Skeletal muscle satellite cell (primary cell): Measurements from ENCODE around the gene ROR1.

ENCODE experiments used
- H3K27me3 ChIP-seq: 2 replicates; pipeline ENCODE4 v1.7.0; 2013; ENCODE audit warnings: low read length; ENCODE audit not compliant: control insufficient read depth, insufficient read depth
- H3K36me3 ChIP-seq: 2 replicates; pipeline ENCODE4 v1.7.0; 2013; ENCODE audit warnings: mild to moderate bottlenecking, control low read depth, low read length; ENCODE audit not compliant: insufficient read depth
- H3K4me1 ChIP-seq: 2 replicates; pipeline ENCODE4 v1.7.0; 2013; ENCODE audit warnings: low read length; ENCODE audit not compliant: control insufficient read depth, insufficient read depth
- H3K4me2 ChIP-seq: 2 replicates; pipeline ENCODE4 v1.7.0; 2013; ENCODE audit warnings: mild to moderate bottlenecking, low read length
- H3K4me3 ChIP-seq: 2 replicates; pipeline ENCODE4 v1.7.0; 2013; ENCODE audit warnings: low read length
- H3K9ac ChIP-seq: 2 replicates; pipeline ENCODE4 v1.7.0; 2013; ENCODE audit warnings: mild to moderate bottlenecking, low read depth, low read length, moderate library complexity
- H3K9me3 ChIP-seq: replicated peaks from 2 replicates; pipeline ENCODE4 v1.7.0; 2013; ENCODE audit warnings: mild to moderate bottlenecking, control low read depth, low read length

ROR1 gene

DNA sequence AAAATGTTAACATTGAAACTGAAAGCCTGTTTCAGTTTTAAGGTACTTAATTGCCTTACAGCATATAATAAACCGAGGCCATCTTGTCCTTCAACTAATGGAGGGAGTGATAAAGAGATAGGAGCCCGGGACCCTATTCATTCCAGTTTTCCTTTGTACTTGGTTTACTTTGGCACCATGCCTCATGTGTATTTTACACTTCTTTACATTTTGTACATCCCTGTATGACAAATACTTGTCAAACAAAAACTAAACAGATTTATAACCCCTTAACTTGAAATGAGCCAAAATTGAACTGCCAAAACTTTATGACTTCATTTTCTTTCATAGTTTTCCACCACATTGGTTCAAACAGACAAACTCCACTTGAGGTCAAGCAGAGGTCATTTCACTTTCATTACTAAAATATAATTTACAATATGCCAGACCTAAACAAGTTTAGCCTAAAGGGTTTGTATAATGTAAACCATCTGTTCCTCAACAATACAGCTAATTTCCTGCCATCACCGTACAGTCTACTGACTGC is 398.7 kb downstream of the ROR1 start:
- no peak overlapping the region for H3K4me3 ChIP-seq
- no peaks in the 10 kb centered on the region for H3K27me3 ChIP-seq

DNA sequence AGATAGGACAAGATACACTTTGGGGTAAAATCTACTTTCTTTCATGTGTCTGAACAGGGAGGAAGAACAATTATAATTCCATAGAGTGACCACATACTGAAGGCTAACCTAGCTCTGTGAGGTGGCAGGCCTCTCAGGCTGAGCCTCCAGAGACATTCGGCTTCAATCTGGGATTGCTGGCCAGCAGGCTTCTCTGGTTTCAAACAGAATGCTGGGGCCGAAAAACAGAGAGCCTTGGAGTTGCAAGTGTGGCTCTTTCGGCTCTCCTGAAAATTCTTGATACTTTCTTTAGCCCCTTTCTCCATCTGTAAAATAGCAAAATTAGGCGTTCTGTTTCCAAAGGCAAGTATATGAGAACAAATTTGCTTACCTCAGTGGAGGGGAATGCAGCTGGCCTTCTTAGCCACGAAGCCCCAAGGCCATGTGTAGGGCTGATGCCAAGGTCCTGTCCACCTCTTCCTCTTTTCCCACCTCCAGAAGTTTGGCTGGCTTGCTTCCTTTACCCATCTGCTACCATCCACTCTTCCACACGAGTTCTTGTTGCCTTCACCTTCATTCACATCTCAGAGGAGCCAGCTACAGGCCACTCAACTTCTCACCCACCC is 399.6 kb downstream of the ROR1 start:
- Histone ChIP-seq H3K27me3 (no peaks in the 10 kb centered on the region), H3K9me3 (no peaks in the 10 kb centered on the region), H3K4me3 (no peak overlapping the region), H3K36me3 (peaks cover 25% of the 10 kb centered on the region), H3K4me1 (peaks cover 24% of the 10 kb centered on the region), H3K9ac (no peak overlapping the region), H3K4me2 (no peak overlapping the region)

More for the DNA sequence above, 398.7 kb downstream of the ROR1 start:
- Histone ChIP-seq H3K36me3 (peaks cover 16% of the 10 kb centered on the region), H3K9me3 (no peaks in the 10 kb centered on the region), H3K9ac (peak overlapping the region; percentile 4), H3K4me1 (peaks cover 24% of the 10 kb centered on the region), H3K4me2 (peak overlapping the region; percentile 42)

DNA sequence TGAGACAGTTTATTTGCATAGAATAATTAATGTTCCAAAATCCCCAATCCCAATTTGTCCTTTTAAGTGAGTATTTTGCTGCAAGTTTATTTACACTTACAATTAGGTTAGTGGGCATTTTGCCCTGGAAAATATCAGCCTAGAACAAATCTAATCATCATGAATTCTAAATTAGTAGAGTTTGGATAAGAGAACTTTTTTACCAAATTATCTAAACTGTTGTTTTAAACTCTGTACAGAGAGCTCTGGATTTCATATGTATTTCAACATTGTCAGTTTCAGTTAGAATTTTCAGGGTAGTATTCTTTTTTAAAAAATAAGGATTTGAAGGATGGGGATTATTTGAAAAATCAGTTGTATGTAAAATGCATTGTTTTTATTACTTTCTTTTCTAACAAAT is 401.8 kb downstream of the ROR1 start:
- Histone ChIP-seq H3K9ac (no peak overlapping the region), H3K4me2 (no peak overlapping the region), H3K9me3 (no peaks in the 10 kb centered on the region), H3K4me1 (peaks cover 24% of the 10 kb centered on the region), H3K4me3 (no peak overlapping the region), H3K36me3 (peaks cover 28% of the 10 kb centered on the region), H3K27me3 (no peaks in the 10 kb centered on the region)

DNA sequence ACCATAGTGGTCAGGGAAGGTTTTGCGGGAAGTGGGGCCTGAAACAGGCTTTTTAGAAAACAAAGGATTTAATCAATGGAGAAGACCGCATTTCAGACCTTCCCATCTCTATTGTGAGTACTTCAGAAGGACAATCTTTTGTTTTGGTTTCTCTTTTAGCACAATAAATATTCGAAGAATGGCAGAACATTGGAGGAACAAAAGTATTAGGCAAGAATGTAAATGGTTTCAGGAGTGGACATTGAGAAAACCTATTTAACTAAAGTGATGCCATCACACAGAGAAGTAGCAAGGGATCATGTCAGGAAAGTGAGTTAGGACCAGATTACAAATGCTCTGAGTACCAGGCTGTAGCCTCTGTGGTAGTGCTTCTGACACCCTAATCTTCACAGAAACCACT is 402.8 kb downstream of the ROR1 start:
- Histone ChIP-seq H3K9ac (no peak overlapping the region), H3K9me3 (no peaks in the 10 kb centered on the region), H3K4me2 (no peak overlapping the region), H3K4me3 (no peak overlapping the region), H3K36me3 (peaks cover 28% of the 10 kb centered on the region), H3K27me3 (no peaks in the 10 kb centered on the region), H3K4me1 (peaks cover 19% of the 10 kb centered on the region)

DNA sequence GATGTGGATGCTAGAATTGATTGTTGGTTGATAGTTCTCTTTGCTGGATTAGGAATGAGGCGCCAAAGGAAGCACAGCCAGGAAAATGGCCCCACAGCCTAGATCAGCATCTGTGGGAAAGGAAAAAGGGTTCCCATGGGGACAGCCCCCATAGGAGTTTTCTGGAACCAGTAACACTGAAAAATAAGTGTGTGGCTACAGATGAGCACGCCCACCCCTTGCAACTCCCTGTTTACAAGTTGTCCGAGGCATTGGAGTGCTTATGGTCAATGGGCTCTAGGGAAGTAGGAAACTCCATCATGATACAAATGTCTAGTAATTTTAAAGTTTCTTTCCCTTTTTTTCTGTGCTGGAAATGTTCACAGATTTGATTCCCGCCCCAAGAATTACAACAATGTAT is 405.8 kb downstream of the ROR1 start:
- H3K4me2 ChIP-seq = no peak overlapping the region
- peaks cover 13% of the 10 kb centered on the region for H3K4me1 ChIP-seq
- no peaks in the 10 kb centered on the region for H3K27me3 ChIP-seq
- no peak overlapping the region for H3K4me3 ChIP-seq
- no peaks in the 10 kb centered on the region for H3K9me3 ChIP-seq
- H3K9ac ChIP-seq = no peak overlapping the region
- peaks cover 28% of the 10 kb centered on the region for H3K36me3 ChIP-seq

DNA sequence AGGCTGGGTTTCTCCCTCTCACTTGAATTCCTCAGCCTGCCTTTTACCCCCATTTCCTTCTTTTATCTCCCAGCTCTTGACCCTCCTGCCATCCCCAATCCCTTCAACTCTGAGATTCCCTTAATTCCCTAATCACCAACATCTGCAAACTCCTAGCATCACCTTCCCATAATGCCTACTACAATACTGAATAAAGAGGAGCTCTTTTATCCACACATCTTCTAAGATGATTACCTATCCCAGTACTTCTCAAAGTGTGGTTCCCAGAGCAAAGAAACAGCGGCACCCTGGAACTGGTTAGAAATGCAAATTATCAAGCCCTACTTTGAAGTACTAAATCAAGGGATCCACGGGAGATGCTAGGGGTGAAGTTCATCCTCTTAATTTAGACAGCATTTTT is 408.4 kb downstream of the ROR1 start:
- Histone ChIP-seq H3K27me3 (no peaks in the 10 kb centered on the region), H3K9me3 (no peaks in the 10 kb centered on the region), H3K4me2 (no peak overlapping the region), H3K4me3 (no peak overlapping the region), H3K36me3 (peaks cover 21% of the 10 kb centered on the region), H3K9ac (no peak overlapping the region), H3K4me1 (peaks cover 13% of the 10 kb centered on the region)

DNA sequence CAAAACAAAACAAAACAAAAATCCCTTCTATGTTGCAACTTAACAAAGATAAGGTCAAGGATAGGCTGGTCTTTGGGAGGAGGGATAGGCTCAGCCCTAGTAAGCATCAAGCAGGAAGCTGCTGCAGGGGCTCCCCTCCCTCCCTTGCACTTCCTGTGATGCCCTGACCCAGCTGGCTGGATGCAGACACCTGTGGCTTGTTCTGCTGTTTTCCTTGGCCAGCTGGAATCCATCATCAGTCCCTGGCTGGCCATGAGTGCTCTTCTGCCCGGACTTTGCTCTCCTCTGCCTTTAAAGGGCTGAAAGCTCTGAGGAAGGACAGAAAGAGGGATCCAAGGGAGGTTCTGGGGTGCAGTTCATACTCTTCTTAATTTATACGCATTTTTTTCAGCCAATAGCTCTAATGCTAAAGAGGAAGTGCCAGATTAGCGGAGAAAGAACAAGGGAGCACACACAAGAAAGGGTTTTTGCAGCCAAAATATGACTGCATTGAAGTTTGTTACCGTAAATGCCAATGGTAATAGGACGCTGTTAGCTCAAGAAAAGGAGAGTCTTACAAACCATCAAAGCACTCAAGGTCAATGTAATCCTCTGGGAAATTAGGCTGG is 409.7 kb downstream of the ROR1 start:
- H3K4me2 ChIP-seq = peak overlapping the region; percentile 21
- no peak overlapping the region for H3K4me3 ChIP-seq
- peaks cover 8% of the 10 kb centered on the region for H3K36me3 ChIP-seq
- H3K9ac ChIP-seq = peak overlapping the region; percentile 3
- no peaks in the 10 kb centered on the region for H3K9me3 ChIP-seq
- no peaks in the 10 kb centered on the region for H3K27me3 ChIP-seq
- H3K4me1 ChIP-seq = peaks cover 13% of the 10 kb centered on the region

DNA sequence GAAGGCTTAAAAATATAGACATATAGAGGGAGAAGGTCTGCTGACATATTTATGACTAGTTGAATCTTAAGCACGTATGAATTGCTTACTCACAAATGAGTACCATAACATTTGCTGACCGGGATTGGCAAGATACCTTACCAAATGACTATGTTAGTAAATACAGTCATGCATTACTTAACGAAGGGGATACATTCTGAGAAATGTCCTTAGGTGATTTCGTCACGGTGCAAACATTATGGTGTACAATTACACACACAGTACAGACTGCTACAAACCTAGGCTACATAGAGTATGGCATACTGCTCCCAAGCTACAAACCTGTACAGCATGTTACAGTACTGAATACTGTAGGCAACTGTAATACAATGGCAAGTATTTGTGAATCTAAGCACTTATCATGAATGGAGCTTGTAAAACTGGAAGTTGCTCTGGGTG is 410.2 kb downstream of the ROR1 start:
- H3K27me3 ChIP-seq = no peaks in the 10 kb centered on the region

DNA sequence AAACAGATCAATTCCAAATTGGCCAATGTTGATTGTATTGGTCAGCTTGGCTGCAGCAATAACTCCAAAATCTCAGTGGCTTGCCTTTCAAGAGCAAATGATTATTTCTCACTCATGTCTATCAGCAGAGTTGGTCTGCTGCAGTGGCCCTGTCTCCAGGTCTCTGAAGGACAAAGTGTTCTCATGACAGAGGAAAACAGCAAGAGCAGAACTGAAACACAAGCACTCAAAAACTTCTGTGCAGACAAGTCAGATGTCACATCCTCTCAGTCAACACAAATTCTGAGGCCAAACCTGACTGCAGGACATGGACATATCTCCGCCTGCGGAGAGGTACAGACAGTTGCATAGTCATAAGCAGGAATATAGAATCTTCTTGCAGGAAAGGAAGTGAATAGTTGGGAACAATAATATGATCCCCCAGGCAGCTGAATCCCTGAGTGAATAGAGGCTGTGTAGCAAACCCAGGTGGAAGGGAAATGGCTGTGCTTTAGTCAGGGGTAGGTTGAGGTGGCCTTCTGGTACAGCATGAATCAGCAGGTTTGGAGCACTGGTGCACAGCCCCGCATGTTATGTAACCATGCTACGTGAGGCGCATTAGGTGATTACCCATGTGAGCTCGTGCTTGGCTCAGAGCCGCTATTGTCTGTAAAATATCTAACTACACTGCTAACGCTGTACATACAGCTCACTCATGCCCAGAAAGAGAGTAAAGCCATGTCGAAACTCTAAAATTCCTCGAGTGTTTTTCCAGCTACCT is 412.5 kb downstream of the ROR1 start:
- H3K27me3 ChIP-seq = no peaks in the 10 kb centered on the region
- H3K4me3 ChIP-seq = no peak overlapping the region
- H3K9ac ChIP-seq = no peak overlapping the region
- peaks cover 13% of the 10 kb centered on the region for H3K4me1 ChIP-seq
- no peaks in the 10 kb centered on the region for H3K36me3 ChIP-seq
- no peaks in the 10 kb centered on the region for H3K9me3 ChIP-seq
- H3K4me2 ChIP-seq = no peak overlapping the region

More for the DNA sequence above, 410.2 kb downstream of the ROR1 start:
- H3K36me3 ChIP-seq = peaks cover 6% of the 10 kb centered on the region
- no peak overlapping the region for H3K9ac ChIP-seq
- no peaks in the 10 kb centered on the region for H3K9me3 ChIP-seq
- H3K4me3 ChIP-seq = no peak overlapping the region
- H3K4me1 ChIP-seq = peaks cover 13% of the 10 kb centered on the region
- H3K4me2 ChIP-seq = peak overlapping the region; percentile 21

DNA sequence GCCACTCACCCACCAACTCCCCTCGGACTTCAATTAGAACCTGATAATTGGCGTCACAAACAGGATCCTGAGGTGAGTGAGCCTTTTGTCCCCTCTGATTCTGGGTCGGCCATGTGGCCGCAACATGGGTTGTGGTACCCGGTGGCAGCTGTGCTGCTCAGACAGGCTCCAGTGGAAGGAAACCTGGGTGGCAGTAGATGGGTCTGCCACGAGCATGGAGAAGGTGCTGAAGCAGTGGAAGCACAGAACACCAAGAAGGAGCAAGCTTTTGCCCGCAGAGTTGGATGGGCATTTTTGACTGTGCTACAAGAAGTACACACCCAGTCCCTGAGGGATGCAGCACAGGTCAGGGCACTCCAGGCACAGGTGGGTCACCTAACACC is 413.1 kb downstream of the ROR1 start:
- H3K9ac ChIP-seq = no peak overlapping the region
- peaks cover 13% of the 10 kb centered on the region for H3K4me1 ChIP-seq
- H3K9me3 ChIP-seq = no peaks in the 10 kb centered on the region
- no peak overlapping the region for H3K4me3 ChIP-seq
- H3K27me3 ChIP-seq = no peaks in the 10 kb centered on the region
- H3K4me2 ChIP-seq = no peak overlapping the region
- no peaks in the 10 kb centered on the region for H3K36me3 ChIP-seq

DNA sequence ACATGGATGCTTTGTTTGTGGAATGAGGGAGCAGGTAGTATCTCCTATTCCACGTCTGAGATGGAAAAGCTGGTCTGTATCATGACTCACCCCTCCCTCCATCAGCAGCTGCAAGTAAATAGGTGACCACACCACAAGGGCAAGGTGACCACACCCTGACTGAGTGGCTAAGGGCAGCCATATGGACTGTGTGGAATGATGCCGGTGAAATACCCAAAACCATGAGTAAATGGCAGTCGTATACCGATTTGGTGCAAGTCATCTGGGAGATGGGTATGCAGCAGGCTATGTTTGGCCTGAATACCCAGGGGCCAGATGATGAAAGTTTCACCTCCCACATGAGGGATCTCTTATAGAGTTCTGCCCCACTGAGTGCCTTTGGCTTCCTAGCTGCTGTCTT is 413.8 kb downstream of the ROR1 start:
- Histone ChIP-seq H3K27me3 (no peaks in the 10 kb centered on the region), H3K4me3 (no peak overlapping the region), H3K36me3 (no peaks in the 10 kb centered on the region), H3K9me3 (no peaks in the 10 kb centered on the region), H3K9ac (no peak overlapping the region), H3K4me2 (no peak overlapping the region), H3K4me1 (peaks cover 13% of the 10 kb centered on the region)
